GM19463 (cell line): ENCODE data around the gene RABEPK.
"Not testable (repeated sequence)": the region's sequence is repeated elsewhere in the genome, so short reads cannot be mapped to it uniquely, and the experiment has no call there.

ENCODE experiments used
- ATAC-seq: cut with Tn5 transposase; IDR thresholded peaks from one replicate; pipeline ENCODE4 v1.9.1; 2021; ENCODE audit warnings: mild to moderate bottlenecking, moderate library complexity; ENCODE audit not compliant: unreplicated experiment

Gene RABEPK

GRCh38 chr9:125241863-125242739 lies 41.8 kb downstream of the RABEPK start:
- ATAC-seq: peak; percentile 5

DNA sequence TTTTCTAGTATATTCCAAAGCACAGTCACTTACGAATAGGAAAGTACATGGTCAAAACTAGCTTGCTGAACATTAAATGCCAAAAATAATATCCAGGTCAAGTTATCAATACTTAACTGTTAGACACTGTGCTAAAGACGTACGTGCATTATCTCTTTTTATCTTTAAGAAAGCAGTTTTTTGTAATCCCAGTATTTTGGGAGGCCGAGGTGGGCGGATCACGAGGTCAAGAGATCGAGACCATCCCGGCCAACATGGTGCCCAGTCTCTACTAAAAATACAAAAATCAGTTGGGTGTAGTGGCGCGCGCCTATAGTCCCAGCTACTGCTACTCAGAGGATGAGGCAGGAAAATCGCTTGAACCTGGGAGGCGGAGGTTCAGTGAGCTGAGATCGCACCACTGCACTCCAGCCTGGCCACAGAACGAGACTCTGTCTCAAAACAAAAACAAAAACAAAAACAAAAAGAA lies 43.5 kb downstream of the RABEPK start:
- no peak for ATAC-seq

DNA sequence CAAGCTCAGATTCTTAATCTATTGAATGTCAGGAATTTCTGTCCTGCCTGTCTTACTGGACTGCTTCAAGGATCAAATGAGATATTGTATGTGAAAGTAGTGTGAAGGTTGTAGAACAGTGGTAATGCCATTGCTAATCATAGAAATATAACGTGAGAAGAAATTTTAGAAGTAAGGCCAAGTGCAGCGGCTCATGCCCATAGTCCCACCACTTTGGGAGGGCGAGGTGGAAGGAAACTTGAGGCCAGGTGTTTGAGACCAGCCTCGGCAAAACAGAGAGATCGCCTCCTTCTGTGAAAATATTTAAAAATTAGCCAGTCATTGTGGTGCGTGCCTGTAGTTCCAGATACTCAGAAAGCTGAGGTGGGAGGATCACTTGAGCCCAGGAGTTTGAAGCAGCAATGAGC lies 45.9 kb downstream of the RABEPK start:
- no peak for ATAC-seq

DNA sequence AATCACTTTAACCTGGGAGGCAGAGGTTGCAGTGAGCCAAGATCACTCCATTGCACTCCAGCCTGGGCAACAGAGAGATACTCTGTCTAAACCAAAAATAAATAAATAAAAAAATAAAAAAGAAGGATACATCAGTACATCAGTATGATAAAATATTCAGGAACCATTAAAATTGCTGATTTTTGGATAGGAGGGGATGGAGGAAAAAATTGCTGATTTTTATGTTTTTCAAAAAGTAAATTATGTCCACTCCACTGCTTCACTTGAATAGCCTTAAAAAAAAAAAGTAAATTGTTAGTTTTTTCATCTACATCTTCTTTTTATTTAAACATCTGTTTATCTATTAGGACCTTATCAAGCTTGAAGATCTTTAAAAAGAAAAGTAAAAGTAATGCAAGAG lies 53.9 kb downstream of the RABEPK start:
- ATAC-seq: no peak

- no peak for ATAC-seq
Observed at GRCh38 chr9:125255781-125256391, 55.5 kb downstream of the RABEPK start.

DNA sequence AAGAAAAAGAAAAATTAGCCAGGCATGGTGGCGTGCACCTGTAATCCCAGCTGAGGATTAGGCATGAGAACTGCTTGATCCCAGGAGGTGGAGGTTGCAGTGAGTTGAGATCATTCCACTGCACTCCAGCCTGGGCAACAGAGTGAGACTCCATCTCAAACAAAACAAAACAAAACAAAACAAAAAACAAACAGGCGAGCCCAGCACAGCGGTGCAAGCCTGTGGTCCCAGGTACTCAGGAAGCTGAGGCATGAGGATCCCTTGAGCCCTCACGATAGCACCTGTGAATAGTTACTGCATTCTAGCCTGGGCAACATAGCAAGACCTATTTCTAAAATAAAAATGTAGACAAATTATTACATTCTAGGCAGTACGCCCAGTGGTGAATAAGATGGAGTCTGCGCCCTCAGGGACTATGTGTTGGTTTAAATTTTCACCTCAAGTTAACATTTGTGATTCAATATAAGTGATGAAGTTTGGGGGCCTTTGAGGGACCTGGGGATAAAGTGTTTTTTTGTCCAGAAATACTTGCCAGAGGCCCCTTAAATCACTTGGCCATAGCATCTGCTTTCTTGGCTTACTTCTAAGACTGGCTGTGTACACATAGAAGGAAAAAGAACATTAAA lies 57.9 kb downstream of the RABEPK start:
- ATAC-seq: no peak

- no peak for ATAC-seq
Observed at GRCh38 chr9:125258832-125259534, 58.6 kb downstream of the RABEPK start.

- ATAC-seq: no peak
Observed at GRCh38 chr9:125260561-125260960, 60.2 kb downstream of the RABEPK start.

- ATAC-seq: peak; percentile 96
Observed at GRCh38 chr9:125261501-125262293, 61.4 kb downstream of the RABEPK start, which contains the start of gene GAPVD1. GAPVD1 (plus strand) TSS chr9:125261826; CDS start chr9:125298922, 37,096 bp downstream.

GRCh38 chr9:125262294-125262991 lies 62.1 kb downstream of the RABEPK start:
- no peak for ATAC-seq

DNA sequence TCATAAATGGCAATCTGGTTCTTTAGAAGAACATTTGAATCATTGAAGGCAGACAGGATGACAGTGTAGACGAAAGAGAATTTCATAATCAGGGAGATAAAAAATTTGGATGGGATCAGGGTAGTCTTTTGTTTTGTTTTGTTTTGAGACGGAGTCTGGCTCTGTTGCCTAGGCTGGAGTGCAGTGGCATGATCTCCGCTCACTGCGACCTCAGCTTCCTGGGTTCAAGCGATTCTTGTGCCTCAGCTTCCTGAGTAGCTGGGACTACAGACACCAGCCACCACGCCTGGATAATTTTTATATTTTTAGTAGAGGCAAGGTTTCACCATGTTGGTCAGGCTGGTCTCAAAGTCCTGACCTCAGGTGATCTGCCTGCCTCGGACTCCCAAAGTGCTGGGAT lies 63.7 kb downstream of the RABEPK start:
- ATAC-seq: not testable (repeated sequence)

- no peak for ATAC-seq
Observed at GRCh38 chr9:125268394-125269013, 68.2 kb downstream of the RABEPK start.

DNA sequence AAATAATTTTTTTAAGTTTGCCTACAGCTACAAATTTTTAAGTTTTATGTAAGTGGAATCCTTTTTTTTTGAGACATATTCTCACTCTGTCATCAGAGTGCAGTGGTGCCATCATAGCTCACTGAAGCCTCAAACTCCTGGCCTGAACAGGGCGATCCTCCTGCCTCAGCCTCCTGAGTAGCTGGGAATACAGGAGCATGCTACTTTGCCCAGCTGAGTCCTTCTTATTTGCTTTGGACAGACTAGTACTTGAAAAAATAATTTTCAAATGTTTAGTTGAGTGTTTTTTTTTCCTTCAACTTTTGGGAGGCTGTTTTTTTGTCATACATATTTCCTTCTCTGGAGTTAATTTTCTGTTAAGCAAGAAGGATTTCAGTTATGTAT lies 68.7 kb downstream of the RABEPK start:
- ATAC-seq: no peak

- no peak for ATAC-seq
Observed at GRCh38 chr9:125271081-125271480, 70.7 kb downstream of the RABEPK start.

DNA sequence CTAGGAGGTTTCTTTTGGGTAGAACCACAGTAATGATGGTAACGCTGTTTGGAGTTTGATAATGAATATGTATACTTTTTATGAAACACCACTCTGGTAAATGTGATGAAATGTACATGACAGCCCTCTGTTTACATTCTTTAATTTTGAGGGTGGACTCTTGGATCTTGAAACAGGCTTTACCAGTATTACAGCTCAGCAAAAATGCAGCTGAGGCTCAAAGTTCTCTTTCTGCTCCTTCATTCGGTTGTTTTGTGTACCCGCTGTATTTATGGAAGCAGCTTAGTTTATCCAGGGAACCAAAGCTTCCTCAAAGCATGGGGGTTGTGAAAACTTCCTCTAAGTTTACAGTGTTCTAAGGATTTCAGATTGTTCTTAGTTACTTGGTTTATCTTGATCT lies 72.4 kb downstream of the RABEPK start:
- ATAC-seq: no peak

GRCh38 chr9:125276771-125277170 lies 76.4 kb downstream of the RABEPK start:
- no peak for ATAC-seq

DNA sequence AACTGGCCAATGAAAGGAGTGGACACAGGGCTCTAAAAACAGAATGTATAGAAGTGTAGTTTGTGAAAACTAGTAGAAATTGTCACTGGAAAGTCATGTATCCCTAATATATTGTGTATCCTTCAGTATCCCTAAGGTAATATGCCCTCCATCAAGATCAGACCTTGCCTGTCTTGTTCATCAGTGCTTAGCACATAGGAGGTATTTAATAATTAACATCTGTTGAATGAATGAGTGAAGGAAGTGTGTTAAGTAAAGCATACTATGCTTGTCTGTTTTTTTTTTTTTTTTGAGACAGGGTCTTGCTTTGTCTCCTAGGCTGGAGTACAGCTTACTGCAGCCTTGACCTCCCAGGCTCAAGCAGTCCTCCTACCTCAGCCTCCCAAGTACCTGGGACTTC lies 77.1 kb downstream of the RABEPK start:
- ATAC-seq: no peak

GRCh38 chr9:125280945-125281344 lies 80.6 kb downstream of the RABEPK start:
- no peak for ATAC-seq
